Hippocampal formation (tissue), 2 donors: ENCODE data around the gene RAD23B.

Source experiments
- DNase-seq, 2 donors: peaks; one replicate each; lab custom pipeline; 2025; lab: John Stamatoyannopoulos, UW

Gene RAD23B

DNA sequence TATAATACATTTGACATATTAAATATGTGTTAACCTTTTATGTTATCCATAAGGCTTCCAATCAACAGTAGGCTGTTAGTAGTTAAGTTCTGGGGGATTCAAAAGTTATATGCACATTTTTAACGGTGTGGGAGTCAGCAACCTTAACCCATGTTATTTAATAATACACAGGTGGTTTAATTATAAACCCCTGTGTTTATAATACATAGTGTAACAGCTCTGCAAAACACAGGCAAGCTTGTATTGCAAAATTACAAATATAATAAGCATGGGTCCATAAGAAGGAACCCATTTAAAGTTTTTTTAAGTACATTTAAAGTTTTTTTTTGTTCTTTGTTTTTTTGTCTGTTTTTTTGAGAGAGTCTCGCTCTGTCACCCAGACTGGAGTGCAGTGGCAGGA, 14.5 kb upstream of the RAD23B start:
- no peak for DNase-seq

DNA sequence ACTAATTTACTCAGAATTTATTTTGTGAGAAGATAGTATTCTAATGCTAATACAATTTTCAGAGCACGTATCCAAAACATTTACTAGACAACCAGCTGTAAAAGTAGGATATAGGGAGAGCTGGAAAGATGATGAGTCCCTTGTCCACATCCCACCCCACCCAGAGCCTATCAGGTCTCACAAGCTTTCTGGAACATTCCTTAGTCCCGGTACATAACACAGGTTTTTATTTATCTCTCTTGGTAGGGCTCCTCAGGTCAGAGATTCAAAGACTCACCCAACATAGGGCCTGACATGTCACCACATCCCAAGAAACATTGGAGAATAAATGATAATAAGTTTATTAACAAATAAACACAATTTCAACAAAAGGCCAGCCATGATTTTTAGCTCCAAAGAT, 13.8 kb upstream of the RAD23B start:
- DNase-seq: no peak

DNA sequence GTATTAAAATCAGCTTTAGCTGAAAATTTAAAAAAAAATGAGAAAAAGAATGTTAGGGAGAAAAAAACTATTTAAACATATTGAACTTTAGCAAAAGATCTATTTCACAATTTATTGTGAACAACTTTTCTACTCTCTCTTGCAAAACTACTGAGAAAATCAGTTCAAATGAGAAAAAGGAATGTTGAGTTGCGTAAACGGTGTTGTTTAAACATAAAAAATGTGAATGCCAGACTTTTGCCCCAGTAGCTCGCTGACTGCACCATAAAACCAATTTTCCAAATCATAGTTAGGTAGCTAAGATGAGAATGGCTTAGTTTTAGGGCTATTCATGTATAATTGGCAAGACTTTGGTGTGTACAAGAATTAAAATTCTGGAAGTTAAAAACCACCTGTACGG, 13.4 kb upstream of the RAD23B start:
- no peak for DNase-seq

DNA sequence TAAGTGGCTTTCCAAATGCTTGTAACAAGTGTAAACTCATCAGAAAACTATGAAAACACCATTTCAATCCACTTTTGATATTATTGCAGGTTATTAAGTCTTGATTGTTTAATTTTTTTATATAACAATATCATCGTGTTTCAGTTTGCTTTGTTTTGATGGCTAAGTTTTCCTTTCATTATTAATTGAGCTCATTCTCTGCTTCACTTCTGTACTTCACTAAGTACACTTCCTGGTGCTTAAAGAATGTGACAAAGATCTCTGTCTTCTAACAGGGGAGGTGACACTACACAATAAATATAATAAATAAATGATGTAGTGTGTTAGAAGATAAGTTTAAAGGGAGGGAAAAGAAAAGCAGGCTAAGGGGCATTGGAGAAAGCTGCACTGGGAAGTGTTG, 13.0 kb upstream of the RAD23B start:
- DNase-seq: no peak

DNA sequence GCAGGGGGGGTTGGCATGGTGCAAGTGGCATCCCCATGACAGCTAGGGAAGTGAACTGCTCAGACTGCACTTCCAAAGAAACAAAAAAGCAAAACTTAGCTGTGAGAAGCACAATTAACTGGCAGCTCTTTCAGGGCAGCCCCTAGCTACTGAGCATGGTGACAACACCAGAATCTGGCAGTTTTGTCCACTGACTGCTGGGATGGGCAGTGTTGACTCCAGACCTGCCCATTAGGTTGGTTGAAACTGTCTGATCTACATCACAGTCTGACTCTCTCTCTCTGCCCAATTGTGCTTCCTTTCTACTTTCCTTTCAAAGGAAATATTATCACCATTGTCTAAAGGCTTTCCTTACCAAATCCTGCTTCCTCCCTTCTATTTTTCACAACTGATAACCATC, 12.5 kb upstream of the RAD23B start:
- DNase-seq: no peak

DNA sequence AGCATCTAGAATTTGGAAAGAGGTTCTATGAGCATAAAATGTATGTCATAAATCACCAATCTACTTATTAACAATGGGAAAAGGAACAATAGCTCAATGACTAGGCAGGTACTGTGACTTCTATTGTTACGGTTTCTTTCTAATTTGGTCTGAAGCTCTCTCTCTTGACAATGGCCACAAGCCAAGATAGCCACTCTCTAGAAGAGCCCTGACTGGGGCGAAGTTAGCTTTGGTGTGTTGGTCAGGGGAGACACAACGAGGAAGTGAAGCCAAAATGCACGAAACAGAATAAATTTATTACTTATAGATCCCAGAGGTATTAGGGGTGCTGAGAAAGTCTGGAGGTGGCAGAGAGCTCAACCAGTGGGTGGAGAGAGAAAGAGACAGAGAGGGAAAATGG, 9.4 kb upstream of the RAD23B start:
- no peak for DNase-seq

DNA sequence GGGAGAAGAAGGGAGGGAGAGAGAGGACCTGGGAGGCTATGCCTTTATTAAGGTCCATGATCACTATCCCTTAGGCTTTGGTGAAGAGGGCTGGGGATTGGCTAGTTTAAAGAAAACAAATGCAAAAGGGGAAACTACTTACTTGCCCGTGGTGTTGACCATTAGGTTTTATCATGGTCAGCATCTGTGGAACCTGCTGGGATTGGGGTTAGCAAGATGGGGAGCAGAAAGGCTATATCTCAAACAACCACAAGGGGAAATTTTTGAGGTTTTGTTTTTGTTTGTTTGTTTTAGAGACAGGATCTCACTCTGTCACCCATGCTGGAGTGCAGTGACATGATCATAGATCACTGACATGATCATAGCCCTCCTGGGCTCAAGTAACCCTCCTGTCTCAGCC, 9.0 kb upstream of the RAD23B start:
- DNase-seq: no peak

DNA sequence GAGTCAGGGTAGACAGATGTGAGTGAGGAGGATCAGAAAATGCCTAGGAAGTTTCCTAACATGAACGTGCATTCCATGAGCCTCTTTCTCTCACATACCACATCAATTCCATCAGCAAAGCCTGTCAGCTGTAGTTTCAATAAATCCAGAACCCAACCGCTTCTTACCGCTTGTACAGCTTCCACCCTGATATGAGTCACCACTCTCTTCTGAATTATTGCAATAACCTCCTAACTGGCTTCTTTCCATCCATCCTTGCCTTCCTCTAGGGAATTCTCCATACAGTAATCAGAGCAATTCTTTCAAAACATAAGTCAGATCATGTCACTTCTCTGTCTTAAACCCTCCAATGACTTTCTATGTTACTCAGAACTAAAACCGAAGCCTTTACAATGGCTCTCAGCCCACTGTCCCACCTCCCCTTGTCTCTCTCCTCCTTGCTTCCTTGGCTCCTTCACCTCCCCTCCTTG, 8.1 kb upstream of the RAD23B start:
- DNase-seq: no peak

DNA sequence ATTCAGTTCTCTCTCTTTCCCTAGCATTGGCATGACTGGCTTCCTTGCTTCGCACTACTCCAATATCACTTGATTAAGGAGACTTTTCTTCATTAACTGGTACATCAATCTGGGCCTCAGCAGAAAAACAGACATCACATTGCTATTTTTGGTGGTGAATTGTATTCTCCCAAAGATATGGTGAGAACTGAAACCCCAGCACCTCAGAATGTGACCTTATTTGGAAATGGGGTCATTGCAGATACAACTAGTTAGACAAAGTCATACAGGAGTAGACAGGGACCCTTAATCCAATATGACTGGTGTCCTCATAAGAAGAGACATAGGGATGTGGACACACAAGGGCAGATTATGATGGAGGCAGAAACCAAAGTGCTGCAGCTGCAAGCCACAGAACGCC, 7.5 kb upstream of the RAD23B start:
- DNase-seq: no peak

DNA sequence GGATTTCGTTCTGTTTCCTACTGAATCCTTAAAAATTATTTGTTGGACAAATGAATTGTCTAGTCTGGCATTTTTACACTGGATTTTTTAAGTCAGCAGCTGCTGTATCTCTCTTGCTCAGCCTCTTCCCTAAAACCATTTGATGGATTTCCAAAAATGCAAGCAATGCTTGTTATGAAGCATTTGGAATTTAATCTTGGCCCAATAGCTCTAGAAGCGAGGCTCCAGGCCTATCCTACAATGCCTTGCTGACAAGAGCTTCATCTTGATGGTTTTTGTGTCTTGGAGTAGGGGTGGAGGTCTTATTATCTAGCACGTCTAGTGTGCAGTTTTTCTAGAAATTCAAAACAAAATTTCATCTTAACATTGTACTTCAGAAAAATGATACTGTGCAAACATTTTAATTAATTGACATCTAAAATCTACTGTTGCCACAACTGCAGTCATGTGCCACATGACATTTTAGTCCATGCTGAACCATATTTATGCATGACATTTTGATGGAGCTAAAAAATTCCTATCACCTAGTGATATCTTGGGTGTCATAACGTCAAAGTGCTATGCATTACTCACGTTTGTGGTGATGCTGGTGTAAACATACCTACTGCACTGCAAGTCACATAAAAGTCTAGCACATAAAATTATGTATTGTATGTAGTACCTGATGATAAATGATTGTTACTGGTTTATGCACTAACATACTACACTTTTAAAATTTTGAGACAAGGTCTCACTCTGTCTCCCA, 5.9 kb upstream of the RAD23B start:
- no peak for DNase-seq

DNA sequence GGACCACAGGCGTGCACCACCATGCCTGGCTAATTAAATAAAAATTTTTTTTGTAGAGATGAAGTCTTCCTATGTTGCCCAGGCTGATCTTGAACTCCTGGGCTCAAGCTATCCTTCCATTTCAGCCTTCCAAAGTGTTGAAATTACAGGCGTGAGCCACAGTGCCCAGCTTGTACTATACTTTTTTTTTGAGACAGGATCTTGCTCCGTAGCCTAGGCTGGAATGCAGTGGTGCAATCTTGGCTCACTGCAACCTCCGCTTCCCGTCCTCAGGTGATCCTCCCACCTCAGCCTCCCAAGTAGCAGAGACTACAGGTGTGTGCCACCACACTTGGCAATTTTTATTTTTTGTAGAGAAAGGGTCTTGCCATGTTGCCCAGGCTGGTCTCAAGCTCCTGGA, 5.3 kb upstream of the RAD23B start:
- no peak for DNase-seq

DNA sequence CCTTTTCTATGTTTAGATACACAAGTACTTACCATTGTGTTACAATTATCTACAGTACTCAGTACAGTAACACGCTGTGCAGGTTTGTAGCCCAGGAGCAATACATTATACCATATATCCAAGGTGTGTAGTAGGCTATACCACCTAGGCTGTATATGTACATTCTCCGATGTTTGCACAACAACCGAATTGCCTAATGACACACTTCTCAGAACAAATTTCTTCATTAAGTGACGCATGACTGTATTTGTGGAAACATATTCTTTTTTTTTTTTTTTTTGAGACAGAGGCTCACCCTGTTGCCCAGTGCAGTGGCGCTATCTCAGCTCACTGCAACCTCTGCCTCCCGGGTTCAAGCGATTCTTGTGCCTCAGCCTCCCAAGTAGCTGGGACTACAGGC, 4.0 kb upstream of the RAD23B start:
- DNase-seq: no peak

DNA sequence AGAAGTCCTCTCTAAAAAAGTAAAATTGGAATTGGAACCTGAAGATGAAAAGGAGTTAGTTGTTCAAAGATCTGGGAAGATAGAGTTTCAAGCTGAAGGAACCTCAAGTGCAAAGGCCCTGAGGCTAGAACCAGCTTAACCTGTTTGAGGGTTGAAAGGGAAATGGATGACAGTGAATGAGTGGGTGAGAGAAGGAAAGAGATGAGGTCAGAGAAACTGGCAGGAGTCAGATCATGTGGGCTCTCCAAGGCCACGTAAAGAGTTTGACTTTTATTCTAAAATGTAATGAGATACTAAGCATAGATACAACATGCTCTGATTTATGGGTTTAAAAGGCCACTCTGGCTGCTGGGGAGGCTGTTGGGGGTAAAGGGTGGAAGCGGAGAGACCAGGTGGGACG, 2.5 kb upstream of the RAD23B start:
- no peak for DNase-seq

DNA sequence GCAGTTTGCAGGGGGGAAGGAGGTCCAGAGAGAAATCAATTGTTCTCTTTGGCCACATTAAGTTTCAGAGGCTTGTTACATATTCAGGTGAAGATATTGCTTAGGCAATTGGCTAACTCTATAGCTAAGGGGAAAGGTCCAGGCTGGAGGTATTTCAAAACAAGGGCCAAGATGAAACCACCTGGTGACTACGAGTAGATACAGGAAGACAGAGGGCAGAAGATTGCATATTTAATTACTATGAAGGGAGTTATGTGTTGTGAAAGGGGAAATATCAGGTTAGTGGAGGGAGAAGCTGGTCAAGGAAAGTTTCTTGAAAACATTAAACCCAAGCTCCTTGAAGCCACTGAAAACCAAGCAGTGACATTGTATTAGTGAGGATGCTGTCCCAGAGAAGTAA, 1.9 kb upstream of the RAD23B start:
- DNase-seq: no peak

DNA sequence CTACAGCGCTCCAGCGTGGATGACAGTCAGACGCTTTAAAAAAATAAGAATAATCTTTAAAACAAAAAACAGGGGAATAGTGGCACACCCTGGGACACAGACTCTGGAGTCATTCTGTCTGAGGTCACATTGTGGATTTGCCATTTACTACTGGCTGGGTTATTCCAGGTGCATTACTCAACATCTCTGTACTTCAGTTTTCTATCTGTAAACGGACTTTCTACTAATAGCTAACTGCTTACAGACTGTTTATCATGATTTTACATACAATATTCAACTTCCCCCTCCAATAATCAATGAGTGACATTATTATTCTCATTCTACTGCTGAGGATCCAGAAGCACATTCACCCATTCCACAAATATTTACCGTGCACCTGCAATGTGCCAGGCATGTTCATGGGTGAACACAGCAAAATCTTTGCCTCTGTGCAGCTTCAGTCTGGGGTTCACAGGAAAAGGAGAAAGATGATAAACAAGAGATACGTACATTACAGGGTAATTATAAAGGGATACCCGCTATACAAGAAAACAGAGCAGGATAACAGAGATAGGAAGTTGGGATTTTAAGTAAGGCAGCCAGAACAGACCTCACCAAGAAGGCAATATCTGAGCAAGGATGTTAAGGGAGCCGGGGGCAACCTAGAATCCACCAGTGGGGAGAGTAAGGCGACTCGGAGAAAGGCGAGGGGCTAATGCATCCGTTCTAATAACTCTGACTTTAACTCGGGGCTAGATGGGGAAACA, 984 bp upstream of the RAD23B start:
- peak in 1 of 2 donors; percentile 18 for DNase-seq

DNA sequence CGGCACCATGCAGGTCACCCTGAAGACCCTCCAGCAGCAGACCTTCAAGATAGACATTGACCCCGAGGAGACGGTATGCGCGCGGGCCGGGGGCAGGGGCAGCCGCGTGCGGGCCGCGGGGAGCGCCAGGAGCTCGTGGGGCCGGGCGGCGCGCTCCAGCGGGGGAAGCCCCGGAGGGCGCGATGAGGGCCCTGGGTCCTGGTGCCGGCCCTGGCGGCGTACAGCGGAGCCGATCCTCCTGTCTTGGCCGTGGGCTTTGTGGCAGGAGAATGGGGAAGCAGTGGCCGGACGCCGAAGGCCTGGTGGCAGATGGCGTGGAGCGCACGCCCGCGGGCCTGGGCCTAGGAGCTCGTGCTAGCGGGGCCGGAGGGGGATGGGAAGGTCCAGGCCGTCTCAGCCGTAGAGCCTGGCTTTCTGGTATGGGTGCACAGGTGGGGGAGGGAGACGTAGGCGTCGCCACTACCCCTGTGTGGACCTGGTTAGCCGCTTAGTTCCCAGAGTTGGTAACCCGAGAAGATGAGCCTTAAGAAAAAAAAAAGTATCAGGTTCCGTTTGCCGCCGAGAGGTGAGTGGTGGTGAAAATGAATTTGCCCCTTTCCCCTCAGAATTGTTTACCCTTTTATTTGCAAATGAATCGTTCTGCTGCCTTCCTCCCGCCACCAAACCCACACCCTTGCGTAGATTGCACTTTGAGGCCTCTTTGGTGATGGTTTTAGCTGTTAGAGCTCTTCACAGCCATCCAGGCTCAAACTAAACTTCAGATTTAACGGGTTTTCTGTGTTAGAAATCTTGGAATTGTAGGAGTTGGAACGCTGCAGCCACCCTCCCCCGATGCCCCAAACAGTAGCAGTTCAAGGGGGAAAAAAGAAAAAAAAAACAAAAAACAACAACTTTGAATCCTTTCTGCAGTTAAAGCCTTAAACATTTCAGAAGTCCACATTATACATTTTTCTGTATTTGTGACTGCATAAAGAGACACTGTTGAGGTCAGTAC, 841 bp downstream of the RAD23B start:
- peak; percentile 13 to 60 for DNase-seq

DNA sequence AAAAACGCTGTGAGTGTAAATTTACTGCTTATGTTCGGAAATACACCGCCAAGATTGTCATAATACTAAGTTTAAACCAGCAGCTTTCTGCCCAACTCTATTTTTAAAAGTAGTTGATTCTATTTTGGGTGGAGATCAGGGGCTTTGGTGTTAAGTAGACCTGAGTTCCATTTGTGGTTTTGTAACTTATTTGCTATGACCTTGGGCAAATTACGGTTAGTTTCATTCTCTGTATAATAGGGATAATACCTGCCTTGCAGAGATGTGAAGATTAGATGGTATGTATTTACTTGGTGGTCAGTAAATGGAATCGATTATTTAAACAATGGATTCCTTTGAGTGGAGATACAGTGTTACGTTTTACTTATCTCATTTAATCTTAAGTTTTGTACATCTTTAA, 1.6 kb downstream of the RAD23B start:
- no peak for DNase-seq

DNA sequence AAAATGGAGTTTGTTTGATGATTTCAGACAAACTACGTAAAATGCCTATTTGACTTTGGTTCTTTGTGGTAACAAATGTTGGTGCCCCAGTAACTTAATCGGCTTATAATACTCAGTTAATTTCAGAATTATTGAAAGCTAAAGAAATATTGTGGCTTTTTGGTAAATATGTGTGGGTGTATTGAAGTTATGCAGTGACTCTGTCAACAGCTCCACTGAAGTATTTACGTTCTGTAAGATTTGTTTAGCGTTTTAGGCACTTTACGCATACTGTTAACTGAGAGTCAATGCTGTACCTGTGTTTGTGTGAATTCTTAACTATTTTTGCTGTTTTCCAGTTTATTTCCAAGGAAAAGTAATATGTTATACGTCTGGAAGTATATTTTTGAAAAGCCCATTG, 2.2 kb downstream of the RAD23B start:
- DNase-seq: no peak

DNA sequence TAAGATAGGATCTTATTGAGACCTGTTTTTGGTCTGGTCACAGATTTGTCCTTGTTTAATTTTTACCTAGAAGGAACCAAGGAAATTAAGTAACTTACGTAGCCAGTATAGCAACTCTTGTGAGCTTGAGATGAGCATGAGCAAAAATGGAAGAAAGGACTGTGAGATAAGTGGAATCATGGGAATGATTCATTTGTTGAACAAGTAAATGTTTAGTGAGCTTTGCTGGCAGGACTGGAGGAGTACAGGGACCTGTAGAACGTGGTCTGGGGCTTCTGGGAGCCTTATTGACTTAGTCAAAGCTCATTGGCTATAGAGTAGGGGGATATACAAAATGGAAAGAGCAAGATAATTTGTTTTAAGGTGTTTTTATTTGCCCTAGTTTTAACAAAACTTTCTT, 3.0 kb downstream of the RAD23B start:
- no peak for DNase-seq

DNA sequence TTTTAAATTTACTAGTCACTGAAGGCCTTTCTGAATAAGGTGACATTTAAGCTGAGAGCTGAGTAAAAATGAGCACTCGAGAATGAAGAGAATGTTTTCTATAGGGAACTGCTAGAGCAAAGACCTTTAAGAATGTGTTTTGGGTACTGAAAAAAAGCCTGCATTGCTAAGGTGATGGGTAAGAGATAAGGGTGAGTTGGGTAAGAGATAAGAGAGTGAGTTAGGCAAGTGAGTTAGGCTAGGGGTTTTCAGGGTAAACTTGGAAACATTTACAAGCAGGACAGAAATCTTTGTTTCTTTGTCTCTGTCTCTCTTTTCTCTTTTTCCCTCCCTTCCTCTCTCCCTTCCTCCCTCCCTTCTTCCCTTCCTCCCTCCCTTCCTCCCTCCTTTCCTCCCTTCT, 5.6 kb downstream of the RAD23B start:
- DNase-seq: no peak

DNA sequence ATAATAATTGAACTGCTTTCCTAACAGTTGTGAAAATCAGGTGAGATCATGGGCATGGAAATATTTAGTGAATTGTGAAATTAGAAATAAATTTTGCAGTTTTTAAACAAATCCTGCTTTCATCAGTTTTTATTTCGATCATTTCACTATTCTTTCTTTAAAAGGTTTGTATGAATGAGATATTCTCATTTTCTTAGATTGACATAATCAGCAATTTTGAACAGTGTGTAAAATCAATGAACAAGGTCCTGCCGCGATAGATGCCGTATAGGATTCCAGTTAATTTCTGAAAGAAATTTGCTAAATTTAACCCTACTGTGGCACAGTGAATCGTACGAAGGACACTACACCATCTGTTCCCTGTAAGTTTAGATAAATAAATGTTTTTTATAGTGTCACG, 7.5 kb downstream of the RAD23B start:
- no peak for DNase-seq

DNA sequence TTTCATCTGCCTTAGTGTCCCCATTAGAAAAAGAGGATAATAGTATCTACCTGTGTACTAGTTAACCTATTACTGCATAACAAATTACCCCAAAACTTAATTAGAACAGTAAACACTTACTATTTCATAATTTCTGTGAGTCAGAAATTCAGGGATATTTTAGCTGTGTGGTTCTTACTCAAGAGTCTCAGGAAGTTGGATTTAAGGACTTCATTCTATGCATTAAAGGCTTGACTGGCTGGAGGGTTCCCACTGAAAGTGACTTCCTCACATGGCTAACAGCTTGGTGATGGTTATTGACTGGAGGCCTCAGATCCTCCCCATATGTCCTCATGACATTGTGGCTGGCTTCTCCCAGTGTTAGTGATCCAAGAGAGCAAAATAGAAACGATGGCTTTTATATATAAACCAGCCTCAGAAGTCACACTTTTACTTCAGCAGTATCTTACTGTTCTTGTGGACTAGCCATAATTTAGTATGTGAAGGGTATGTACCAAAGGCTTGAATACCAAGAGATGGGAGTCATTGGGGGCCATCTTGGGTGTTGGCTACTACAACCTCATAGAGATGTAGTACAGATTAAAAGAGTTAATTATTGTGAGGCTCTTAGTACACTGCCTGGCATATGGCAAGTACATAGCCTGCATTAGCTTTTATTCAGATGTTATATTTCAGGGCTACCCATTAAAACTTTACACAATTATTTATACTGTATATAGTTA, 9.9 kb downstream of the RAD23B start:
- no peak for DNase-seq
